ENCODE results near the gene DLEC1.

The DLEC1 gene

GRCh38 chr3:38121451-38121831 is 82.4 kb downstream of the DLEC1 start:
- TF ChIP-seq REST (IDR thresholded peaks at IDR 0.05; ENCODE audit: insufficient read depth in 1 of 2, low read depth in 2 of 2, low read length in 2 of 2), result no peak
- TF ChIP-seq SIN3A (IDR thresholded peaks at IDR 0.05; ENCODE audit: borderline replicate concordance, insufficient read depth, low read length), result no peak

GRCh38 chr3:38121832-38122461 is 82.9 kb downstream of the DLEC1 start:
- TF ChIP-seq REST (IDR thresholded peaks at IDR 0.05; ENCODE audit: insufficient read depth in 1 of 2, low read depth in 2 of 2, low read length in 2 of 2) (no peak), TAF1 (IDR thresholded peaks at IDR 0.05; ENCODE audit: borderline replicate concordance, insufficient read depth, low read length) (no peak), POLR2AphosphoS5 (IDR thresholded peaks at IDR 0.05; ENCODE audit: low read depth, low read length) (no peak), SIN3A (IDR thresholded peaks at IDR 0.05; ENCODE audit: borderline replicate concordance, insufficient read depth, low read length) (no peak), FOXP2 (optimal IDR thresholded peaks at IDR 0.05; ENCODE audit: borderline replicate concordance, extremely low read depth, extremely low read length, insufficient read depth) (no peak)

GRCh38 chr3:38122712-38123290 is 83.8 kb downstream of the DLEC1 start:
- TF ChIP-seq TAF1 (IDR thresholded peaks at IDR 0.05; ENCODE audit: borderline replicate concordance, insufficient read depth, low read length) (no peak), SIN3A (IDR thresholded peaks at IDR 0.05; ENCODE audit: borderline replicate concordance, insufficient read depth, low read length) (no peak), FOXP2 (optimal IDR thresholded peaks at IDR 0.05; ENCODE audit: borderline replicate concordance, extremely low read depth, extremely low read length, insufficient read depth) (no peak), REST (IDR thresholded peaks at IDR 0.05; ENCODE audit: insufficient read depth in 1 of 2, low read depth in 2 of 2, low read length in 2 of 2) (no peak), POLR2AphosphoS5 (IDR thresholded peaks at IDR 0.05; ENCODE audit: low read depth, low read length) (no peak)

- no peak for TF ChIP-seq POLR2AphosphoS5 (IDR thresholded peaks at IDR 0.05; ENCODE audit: low read depth, low read length)
- no peak for TF ChIP-seq REST (IDR thresholded peaks at IDR 0.05; ENCODE audit: insufficient read depth in 1 of 2, low read depth in 2 of 2, low read length in 2 of 2)
- no peak for TF ChIP-seq TAF1 (IDR thresholded peaks at IDR 0.05; ENCODE audit: borderline replicate concordance, insufficient read depth, low read length)
- no peak for TF ChIP-seq SIN3A (IDR thresholded peaks at IDR 0.05; ENCODE audit: borderline replicate concordance, insufficient read depth, low read length)
- no peak for TF ChIP-seq FOXP2 (optimal IDR thresholded peaks at IDR 0.05; ENCODE audit: borderline replicate concordance, extremely low read depth, extremely low read length, insufficient read depth)
Measured at GRCh38 chr3:38124324-38125122, 85.5 kb downstream of the DLEC1 start.

Measured in PFSK-1 (cell line).